BJ (cell line): ENCODE measurements around the gene FBRSL1. TPM values are rescaled to one million over a fixed set of nuclear protein-coding genes. Genes with fewer than 3 reads are reported as not detected.

Experiments
- CTCF ChIA-PET: fragments of 350-600 bp; formaldehyde crosslinking; extraction: SDS; loops from one replicate; lab custom pipeline; 2021; ENCODE audit warnings: antibody characterized with exemption, inconsistent platforms; lab: Yijun Ruan, JAX
- POLR2A ChIA-PET: fragments of 300-600 bp; sonication (Branson Sonifier 250); formaldehyde crosslinking; extraction: SDS; loops from one replicate; lab custom pipeline; 2021; ENCODE audit warnings: antibody characterized with exemption; lab: Charles Lee
- DNase-seq: peaks from one replicate; pipeline ENCODE4 v3.0.0-alpha.2; 2011; ENCODE audit warnings: low read depth
- H3K27me3 ChIP-seq: 2 replicates; pipeline ENCODE4 v1.6.0; 2011; ENCODE audit warnings: low read length; ENCODE audit not compliant: control insufficient read depth, insufficient read depth
- H3K36me3 ChIP-seq: 2 replicates; pipeline ENCODE4 v1.5.1; 2011; ENCODE audit warnings: low read length; ENCODE audit not compliant: control insufficient read depth, insufficient read depth
- H3K4me3 ChIP-seq: 2 replicates; pipeline ENCODE4 v1.5.1; 2011; ENCODE audit warnings: low read depth, mild to moderate bottlenecking, control low read depth, low read length
- CTCF ChIP-seq: IDR thresholded peaks from 2 replicates; pipeline ENCODE4 v1.5.1; 2011; ENCODE audit warnings: low read depth, mild to moderate bottlenecking, control low read depth, inconsistent platforms, low read length, moderate library complexity; ENCODE audit not compliant: insufficient read depth
- polyA plus RNA-seq: library from polyadenylated mRNA; depleted of rRNA; stranded (reverse); fragments of >200 nt; gene quantifications from 2 replicates; pipeline ENCODE4 v1.2.3, GENCODE V29; 2011

Gene FBRSL1
- polyA plus RNA-seq, 1 experiment: 1.4 TPM

- Histone ChIP-seq H3K4me3 (no peak overlapping the region), H3K27me3 (no peaks in the 10 kb centered on the region), H3K36me3 (no peaks in the 10 kb centered on the region)
- no peak for TF ChIP-seq CTCF
- POLR2A ChIA-PET: no interaction called here
- CTCF ChIA-PET: no interaction called here
- no peak for DNase-seq
These were observed 55.4 kb downstream of the FBRSL1 start for GRCh38 chr12:132545164-132545953.

- POLR2A ChIA-PET: no interaction called here
- DNase-seq: no peak
- CTCF ChIA-PET: interaction anchor here (1.0 kb wide), 1 partner anchor 23 kb away, joined by 3 read pairs; no protein-coding TSS in a partner anchor
- TF ChIP-seq CTCF: no peak
- Histone ChIP-seq H3K4me3 (no peak overlapping the region), H3K36me3 (no peaks in the 10 kb centered on the region), H3K27me3 (no peaks in the 10 kb centered on the region)
These were observed 56.0 kb downstream of the FBRSL1 start for GRCh38 chr12:132545955-132546354.

- ChIA-PET CTCF (interaction anchor here (1.0 kb wide), 1 partner anchor 23 kb away, joined by 3 read pairs; no protein-coding TSS in a partner anchor), POLR2A (no interaction called here)
- Histone ChIP-seq H3K4me3 (no peak overlapping the region), H3K36me3 (no peaks in the 10 kb centered on the region), H3K27me3 (no peaks in the 10 kb centered on the region)
- TF ChIP-seq CTCF: no peak
- no peak for DNase-seq
These were observed 56.7 kb downstream of the FBRSL1 start for GRCh38 chr12:132546647-132547046.

- CTCF ChIA-PET: no interaction called here
- POLR2A ChIA-PET: no interaction called here
- Histone ChIP-seq H3K27me3 (no peaks in the 10 kb centered on the region), H3K4me3 (no peak overlapping the region), H3K36me3 (0 out of 2 replicates have a peak, but pooled peaks cover 1% of the 10 kb centered on the region)
- TF ChIP-seq CTCF: no peak
- no peak for DNase-seq
These were observed 57.3 kb downstream of the FBRSL1 start for GRCh38 chr12:132547205-132547740.

GRCh38 chr12:132548430-132549058 lies 58.6 kb downstream of the FBRSL1 start:
- no peak overlapping the region for H3K4me3 ChIP-seq
- CTCF ChIA-PET: no interaction called here
- 0 out of 2 replicates have a peak, but pooled peaks cover 1% of the 10 kb centered on the region for H3K36me3 ChIP-seq
- H3K27me3 ChIP-seq: no peaks in the 10 kb centered on the region
- DNase-seq: no peak
- POLR2A ChIA-PET: no interaction called here
- TF ChIP-seq CTCF: no peak
